Neural progenitor cell (in vitro differentiated cells): ENCODE data around the gene IRX5.

Source experiments
- CTCF ChIP-seq: fragments of 200-600 bp; sonication (generic); IDR thresholded peaks from 2 replicates; pipeline ENCODE4 v1.5.1; 2017; ENCODE audit warnings: antibody characterized with exemption, mild to moderate bottlenecking
- EZH2phosphoT487 ChIP-seq: fragments of 200-600 bp; sonication (generic); IDR thresholded peaks from 2 replicates; pipeline ENCODE4 v1.6.1; 2017; ENCODE audit warnings: antibody characterized with exemption

- no peak for TF ChIP-seq CTCF
- TF ChIP-seq EZH2phosphoT487 = no peak
Observed at GRCh38 chr16:54937671-54938211, 7.1 kb downstream of the IRX5 start.
